Gastrocnemius medialis (tissue), 4 donors: ENCODE measurements around the gene CDR2. TPM values are rescaled to one million over a fixed set of nuclear protein-coding genes. Genes with fewer than 3 reads are reported as not detected.

Source experiments
- ATAC-seq, 2 donors: fragments of 150-250 bp; one replicate each; pipeline ENCODE4 v1.9.1; 2016
- DNase-seq, 2 donors: peaks; one replicate each; pipeline ENCODE4 v3.0.0-alpha.2; 2019
- H3K27ac ChIP-seq, 4 donors: fragments of 200-600 bp; sonication (generic); 1 replicate in 1 of 4; 2 replicates in 3 of 4; pipeline ENCODE4 v1.5.1; 2016 to 2018; ENCODE audit warnings: mild to moderate bottlenecking in 2 of 4, moderate library complexity in 1 of 4
- H3K27me3 ChIP-seq, 3 donors: fragments of 200-600 bp; sonication (generic) in 2 of 3; 1 replicate in 1 of 3; 2 replicates in 2 of 3; pipeline versions ENCODE4 v1.5.1 to v1.6.0; 2016 to 2019; ENCODE audit warnings: mild to moderate bottlenecking in 1 of 3, moderate library complexity in 1 of 3
- H3K36me3 ChIP-seq, 2 donors: fragments of 200-600 bp; sonication (generic) in 1 of 2; one replicate each; pipeline ENCODE4 v1.5.1; 2017 to 2018
- H3K4me1 ChIP-seq, 2 donors: fragments of 200-600 bp; sonication (generic) in 1 of 2; one replicate each; pipeline ENCODE4 v1.5.1; 2016 to 2017; ENCODE audit warnings: mild to moderate bottlenecking in 2 of 2
- H3K4me3 ChIP-seq, 4 donors: fragments of 200-600 bp; sonication (generic) in 3 of 4; 1 replicate in 1 of 4; 2 replicates in 3 of 4; pipeline ENCODE4 v1.5.1; 2016 to 2019; ENCODE audit warnings: mild to moderate bottlenecking in 2 of 4
- H3K9me3 ChIP-seq, 3 donors: fragments of 200-600 bp; sonication (generic) in 2 of 3; 1 replicate in 1 of 3; 2 replicates in 2 of 3; pipeline ENCODE4 v1.5.1; 2016 to 2019
- CTCF ChIP-seq, 5 experiments: fragments of 450-650 bp in 3 of 5; fragments of 200-600 bp in 2 of 5; sonication (generic) in 2 of 5; IDR thresholded peaks in 4 of 5; conservative IDR thresholded peaks in 1 of 5; 1 replicate in 4 of 5; 2 replicates in 1 of 5; pipeline ENCODE4 v1.5.1; 2016 to 2019; ENCODE audit warnings: antibody characterized with exemption in 5 of 5, mild to moderate bottlenecking in 3 of 5, moderate library complexity in 3 of 5
- POLR2A ChIP-seq, 2 donors: fragments of 450-650 bp; IDR thresholded peaks; one replicate each; pipeline ENCODE4 v1.6.1; 2017; ENCODE audit warnings: antibody characterized with exemption in 2 of 2, mild to moderate bottlenecking in 2 of 2, moderate library complexity in 2 of 2
- in situ Hi-C, 4 donors: fragments of 200-750 bp; cut with MboI; loops; one replicate each; pipeline versions ENCODE4 v1.15.0 to v1.8.0; 2017; ENCODE audit warnings: low sequenced_read_pairs in 4 of 4
- intact Hi-C: fragments of 100-400 bp; cut with DNase I; formaldehyde crosslinking; loops from one replicate; pipeline ENCODE4 v1.15.1; 2023; ENCODE audit warnings: low total_unique reads
- total RNA-seq, 4 donors: library from RNA; depleted of rRNA; stranded (reverse); fragments of >200 nt; gene quantifications; one replicate each; pipeline versions ENCODE4 v1.1.0 to v1.2.3, GENCODE V29; 2016

CDR2 gene
- total RNA-seq, 4 donors from 2014 or later: 4.1 to 7.6 (median 7.3) TPM

DNA sequence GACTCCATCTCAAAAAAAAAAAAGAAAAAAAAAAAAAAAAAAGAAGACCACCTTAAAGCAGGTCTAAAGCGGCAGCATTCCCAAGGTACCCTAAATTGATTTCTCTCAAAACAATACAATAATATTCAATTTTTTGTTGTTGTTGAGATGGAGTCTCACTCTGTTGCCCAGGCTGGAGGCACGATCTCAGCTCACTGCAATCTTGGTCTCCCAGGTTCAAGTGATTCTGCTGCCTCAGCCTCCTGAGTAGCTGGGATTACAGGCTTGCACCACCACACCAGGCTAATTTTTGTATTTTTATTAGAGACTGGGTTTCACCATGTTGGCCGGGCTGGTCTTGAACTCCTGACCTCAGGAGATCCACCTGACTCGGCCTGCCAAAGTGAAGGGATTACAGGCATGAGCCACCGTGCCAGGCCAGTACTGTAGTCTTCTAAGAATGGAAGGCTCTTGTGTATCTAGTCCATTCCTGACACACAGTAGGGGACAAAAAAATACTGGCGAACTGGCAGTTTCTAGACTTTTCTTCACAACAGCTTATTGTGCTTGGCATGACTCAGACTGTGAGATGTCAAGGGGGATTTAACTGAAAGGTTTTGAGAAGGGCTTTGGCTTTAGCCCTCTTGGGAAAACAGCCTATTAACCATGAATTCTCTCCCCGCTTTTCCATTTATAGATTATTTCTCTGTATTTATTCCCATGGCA is 17.3 kb downstream of the CDR2 start:
- ATAC-seq (no peak), DNase-seq (no peak)
- no peaks in the 10 kb centered on the region for H3K36me3 ChIP-seq
- no peaks in the 10 kb centered on the region for H3K4me1 ChIP-seq
- H3K27me3 ChIP-seq: no peaks in the 10 kb centered on the region
- no peak overlapping the region for H3K27ac ChIP-seq
- no peaks in the 10 kb centered on the region for H3K9me3 ChIP-seq
- intact Hi-C loops (no loop called here), in situ Hi-C loops (no loop called here)
- no peak overlapping the region for H3K4me3 ChIP-seq
- no peak for TF ChIP-seq CTCF (IDR thresholded peaks at IDR 0.05 in 4 of 5, conservative IDR thresholded peaks at IDR 0.05 in 1 of 5)
- no peak for TF ChIP-seq POLR2A (IDR thresholded peaks at IDR 0.05)

GRCh38 chr16:22355487-22355908 is 18.9 kb downstream of the CDR2 start:
- in situ Hi-C loops: no loop called here
- no peak for DNase-seq

DNA sequence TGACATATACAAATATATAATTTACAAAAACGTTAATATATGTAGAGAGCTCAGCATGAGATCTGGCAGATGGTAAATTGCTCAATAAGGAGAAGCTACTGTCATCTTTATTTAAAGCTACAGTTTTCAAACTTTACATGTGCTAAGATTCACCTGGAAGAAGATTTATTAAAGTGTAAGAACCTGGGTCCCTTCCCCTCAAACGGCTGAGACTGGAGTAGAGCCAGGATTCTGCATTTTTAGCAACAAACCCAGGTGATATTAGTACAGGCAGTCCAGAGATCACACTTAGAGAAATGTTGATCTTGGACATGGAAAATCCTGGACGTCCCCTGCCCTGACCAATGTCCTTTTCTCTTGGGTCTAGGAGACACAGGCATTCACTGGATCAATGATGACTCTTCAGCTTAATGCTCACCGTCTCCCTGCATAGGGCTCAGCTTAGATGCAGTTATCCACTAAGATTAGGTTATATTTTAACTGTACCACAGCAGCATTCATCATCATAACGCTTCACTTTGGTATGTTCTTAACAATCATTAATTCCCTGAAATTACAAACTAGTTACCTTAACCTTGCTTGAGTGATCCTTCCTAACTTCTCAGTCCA is 20.4 kb downstream of the CDR2 start:
- in situ Hi-C loops (no loop called here), intact Hi-C loops (no loop called here)
- TF ChIP-seq CTCF (IDR thresholded peaks at IDR 0.05 in 4 of 5, conservative IDR thresholded peaks at IDR 0.05 in 1 of 5) (no peak), POLR2A (IDR thresholded peaks at IDR 0.05) (no peak)
- Histone ChIP-seq H3K27ac (no peak overlapping the region), H3K36me3 (peaks cover 0 to 5% of the 10 kb centered on the region in 2 donors), H3K27me3 (no peaks in the 10 kb centered on the region), H3K9me3 (no peaks in the 10 kb centered on the region), H3K4me1 (no peaks in the 10 kb centered on the region), H3K4me3 (no peak overlapping the region)
- no peak for DNase-seq
- no peak for ATAC-seq

More at GRCh38 chr16:22355487-22355908, 18.9 kb downstream of the CDR2 start:
- Histone ChIP-seq H3K36me3 (no peaks in the 10 kb centered on the region), H3K27me3 (no peaks in the 10 kb centered on the region), H3K4me3 (no peak overlapping the region), H3K27ac (no peak overlapping the region), H3K9me3 (no peaks in the 10 kb centered on the region), H3K4me1 (no peaks in the 10 kb centered on the region)
- intact Hi-C loops: no loop called here
- no peak for TF ChIP-seq CTCF (IDR thresholded peaks at IDR 0.05 in 4 of 5, conservative IDR thresholded peaks at IDR 0.05 in 1 of 5)
- no peak for ATAC-seq

GRCh38 chr16:22353191-22353919 is 21.1 kb downstream of the CDR2 start:
- Histone ChIP-seq H3K9me3 (no peaks in the 10 kb centered on the region), H3K4me3 (no peak overlapping the region), H3K27me3 (no peaks in the 10 kb centered on the region), H3K36me3 (peaks cover 0 to 12% of the 10 kb centered on the region in 2 donors), H3K27ac (no peak overlapping the region), H3K4me1 (no peaks in the 10 kb centered on the region)
- DNase-seq (no peak), ATAC-seq (no peak)
- intact Hi-C loops: no loop called here
- in situ Hi-C loops: no loop called here
- no peak for TF ChIP-seq POLR2A (IDR thresholded peaks at IDR 0.05)
- TF ChIP-seq CTCF (IDR thresholded peaks at IDR 0.05 in 4 of 5, conservative IDR thresholded peaks at IDR 0.05 in 1 of 5): no peak
